ENCODE measurements around the gene DAPK1. TPM values are rescaled to one million over a fixed set of nuclear protein-coding genes. Genes with fewer than 3 reads are reported as not detected.
A peak's percentile ranks its signal among the peaks of the same experiment; 100 is the strongest.

Gene DAPK1
- total and polyA plus RNA-seq, 8 donors = 78.2 to 242 (median 215) TPM

DNA sequence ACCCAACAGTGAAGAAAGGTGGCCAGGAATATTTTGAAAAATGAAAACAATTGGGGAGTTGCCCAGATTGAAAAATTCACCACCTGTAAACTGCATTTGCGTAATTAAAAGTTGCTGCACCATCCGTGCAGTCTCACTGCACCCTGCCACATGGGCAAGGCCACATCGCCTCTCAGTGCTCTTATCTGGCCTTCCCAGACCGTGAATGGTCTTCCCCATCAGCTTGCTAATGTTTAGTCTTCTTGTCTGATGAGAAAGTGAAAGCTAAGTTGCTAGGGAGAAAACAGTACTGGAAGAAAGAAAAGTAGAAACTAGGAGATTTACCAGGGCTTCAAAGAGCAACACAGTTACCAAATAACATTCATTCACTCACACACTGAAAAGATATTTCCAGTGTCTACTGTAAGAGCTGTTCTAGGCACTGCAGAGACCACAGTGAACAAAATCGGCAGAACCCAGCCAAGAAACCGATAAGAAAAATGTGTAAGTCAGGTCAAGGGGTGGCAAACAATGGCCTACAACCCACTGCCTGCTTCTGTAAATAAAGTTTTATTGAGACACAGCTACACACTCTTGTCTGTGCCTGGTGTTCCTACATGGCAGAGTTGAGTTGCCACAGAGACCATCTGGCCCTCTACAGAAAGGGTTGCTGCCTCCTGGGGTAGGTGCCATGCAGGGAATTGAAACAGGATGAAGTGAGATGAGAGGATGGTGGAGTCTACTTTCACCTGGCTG lies 177.1 kb downstream of the DAPK1 start:
- no peak for ATAC-seq
- intact Hi-C loops (cut with DNase I) = no loop called here

DNA sequence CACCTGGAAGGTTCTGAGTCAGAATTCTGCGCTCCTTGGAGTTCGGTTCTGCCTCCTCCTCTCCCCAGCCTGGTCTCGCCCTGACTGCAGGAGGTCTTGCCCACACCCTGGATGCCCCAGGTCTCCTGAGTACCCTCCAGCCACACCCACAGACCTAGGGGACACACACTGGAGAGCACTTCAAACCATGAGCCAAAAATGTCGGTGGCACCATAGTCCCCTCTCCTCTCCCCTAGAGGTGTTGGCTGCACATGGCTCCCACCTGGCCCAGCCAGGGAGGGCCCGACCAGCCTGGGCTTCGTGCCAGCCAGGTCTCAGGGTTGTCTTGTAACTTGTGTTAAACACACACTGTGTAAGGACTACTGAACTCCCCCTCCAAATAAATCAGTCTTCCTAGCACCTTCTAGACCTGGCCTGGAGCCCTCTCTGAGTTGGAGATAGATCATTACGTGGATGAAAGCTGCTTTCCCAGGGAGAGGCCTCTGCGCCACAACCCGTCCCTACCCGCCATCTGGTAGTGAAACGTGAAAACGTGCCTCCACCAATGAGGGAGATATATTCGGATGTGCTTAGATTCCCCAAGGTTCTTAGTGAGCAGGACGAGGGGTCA lies 178.3 kb downstream of the DAPK1 start:
- no peaks in the 10 kb centered on the region for H3K9me3 ChIP-seq
- peak; percentile 33 for ATAC-seq

More for the DNA sequence above, 177.1 kb downstream of the DAPK1 start:
- Histone ChIP-seq H3K27me3 (no peaks in the 10 kb centered on the region), H3K9me3 (no peaks in the 10 kb centered on the region), H3K4me1 (peaks cover 0 to 10% of the 10 kb centered on the region in 2 donors), H3K36me3 (peaks cover 0 to 27% of the 10 kb centered on the region in 2 donors), H3K27ac (no peak overlapping the region), H3K4me3 (no peak overlapping the region)
- DNase-seq = no peak
- TF ChIP-seq, protein P1, sequence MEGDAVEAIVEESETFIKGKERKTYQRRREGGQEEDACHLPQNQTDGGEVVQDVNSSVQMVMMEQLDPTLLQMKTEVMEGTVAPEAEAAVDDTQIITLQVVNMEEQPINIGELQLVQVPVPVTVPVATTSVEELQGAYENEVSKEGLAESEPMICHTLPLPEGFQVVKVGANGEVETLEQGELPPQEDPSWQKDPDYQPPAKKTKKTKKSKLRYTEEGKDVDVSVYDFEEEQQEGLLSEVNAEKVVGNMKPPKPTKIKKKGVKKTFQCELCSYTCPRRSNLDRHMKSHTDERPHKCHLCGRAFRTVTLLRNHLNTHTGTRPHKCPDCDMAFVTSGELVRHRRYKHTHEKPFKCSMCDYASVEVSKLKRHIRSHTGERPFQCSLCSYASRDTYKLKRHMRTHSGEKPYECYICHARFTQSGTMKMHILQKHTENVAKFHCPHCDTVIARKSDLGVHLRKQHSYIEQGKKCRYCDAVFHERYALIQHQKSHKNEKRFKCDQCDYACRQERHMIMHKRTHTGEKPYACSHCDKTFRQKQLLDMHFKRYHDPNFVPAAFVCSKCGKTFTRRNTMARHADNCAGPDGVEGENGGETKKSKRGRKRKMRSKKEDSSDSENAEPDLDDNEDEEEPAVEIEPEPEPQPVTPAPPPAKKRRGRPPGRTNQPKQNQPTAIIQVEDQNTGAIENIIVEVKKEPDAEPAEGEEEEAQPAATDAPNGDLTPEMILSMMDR (IDR thresholded peaks at IDR 0.05) = no peak

DNA sequence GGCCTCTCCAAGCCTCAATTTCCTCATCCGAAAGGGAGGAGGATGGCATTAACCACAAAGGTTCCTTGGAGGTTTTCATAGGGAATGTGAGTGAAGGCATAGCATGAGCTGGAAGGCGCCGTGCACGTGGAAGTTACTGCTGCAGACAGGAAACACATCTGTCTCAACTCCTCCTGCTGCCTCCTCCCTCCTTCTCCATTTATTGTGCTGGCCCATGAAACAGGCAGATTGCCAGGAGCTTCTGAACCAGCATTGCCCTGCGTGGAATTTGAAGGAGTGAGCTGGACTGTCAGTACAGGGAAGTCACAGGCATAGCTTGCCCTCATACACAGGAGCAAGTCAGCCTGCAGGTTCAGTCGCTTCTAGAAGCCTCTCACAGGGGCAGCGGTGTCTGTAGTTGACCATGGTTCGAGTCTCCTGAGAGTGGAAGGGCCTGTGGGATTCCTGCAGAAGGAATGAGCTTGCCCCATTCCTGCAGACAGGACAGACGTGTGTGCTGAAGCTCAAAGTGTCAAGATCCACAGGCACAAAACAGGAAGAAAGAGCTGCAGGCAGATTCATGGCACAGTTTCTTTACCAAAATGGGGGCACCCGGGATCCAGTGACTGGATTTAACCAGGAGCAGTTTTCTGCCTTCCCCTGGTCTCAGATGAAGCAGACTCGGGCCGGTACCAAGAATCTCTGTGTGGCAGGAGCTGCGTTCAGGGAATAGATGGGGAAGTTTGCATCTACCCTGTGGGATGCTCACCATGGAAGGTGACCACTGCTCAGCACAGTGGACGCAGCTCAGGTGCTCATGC lies 179.5 kb downstream of the DAPK1 start:
- no peak for DNase-seq
- intact Hi-C loops (cut with DNase I) = no loop called here

More for the DNA sequence above, 178.3 kb downstream of the DAPK1 start:
- intact Hi-C loops (cut with DNase I) = no loop called here
- H3K36me3 ChIP-seq = peaks cover 0 to 23% of the 10 kb centered on the region in 2 donors
- peaks cover 0 to 10% of the 10 kb centered on the region in 2 donors for H3K4me1 ChIP-seq
- H3K4me3 ChIP-seq = no peak overlapping the region
- no peak overlapping the region for H3K27ac ChIP-seq
- peak in 1 of 4 donors; percentile 54 for DNase-seq
- H3K27me3 ChIP-seq = no peaks in the 10 kb centered on the region
- TF ChIP-seq, protein P1 (IDR thresholded peaks at IDR 0.05) = no peak

DNA sequence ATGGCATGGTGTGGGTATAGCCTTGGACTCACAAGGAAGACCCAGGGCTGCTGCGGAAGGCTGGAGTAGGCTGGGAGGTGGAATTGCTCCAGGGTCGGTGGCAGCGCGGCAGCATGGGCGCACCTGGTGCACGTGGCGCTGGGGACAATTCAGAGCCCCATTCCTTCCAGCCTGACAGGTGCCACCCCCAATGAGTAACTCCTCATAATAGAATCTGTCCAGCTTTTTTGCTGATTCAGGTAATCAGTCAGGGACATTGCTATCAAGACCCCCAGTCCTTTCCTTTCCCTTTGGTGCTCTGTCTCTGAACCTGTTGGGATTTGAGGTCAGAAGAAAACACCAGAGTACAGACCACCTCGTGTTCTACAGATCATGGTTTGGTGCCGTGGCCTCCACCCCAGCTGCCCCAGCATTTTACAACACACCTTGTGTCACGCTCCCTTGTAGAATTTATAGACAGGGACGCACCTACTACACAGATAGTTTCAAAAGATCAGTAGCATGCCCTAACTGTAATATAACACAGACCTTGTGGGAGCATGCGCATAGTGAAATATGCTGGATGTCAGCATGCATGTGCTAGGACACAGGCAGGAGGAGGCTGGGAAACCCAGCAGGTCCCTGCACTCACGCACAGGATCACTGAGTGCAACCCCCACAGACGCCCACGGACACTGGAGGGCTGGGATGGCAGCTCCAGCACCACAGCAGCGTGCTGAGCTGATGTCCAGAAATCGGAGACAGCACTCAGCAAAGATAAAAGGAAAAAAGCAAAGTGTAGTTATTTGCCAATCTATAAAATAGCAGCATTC lies 180.3 kb downstream of the DAPK1 start:
- no peak for DNase-seq
- H3K9me3 ChIP-seq = no peaks in the 10 kb centered on the region
- no peak overlapping the region for H3K4me3 ChIP-seq
- peaks cover 0 to 10% of the 10 kb centered on the region in 2 donors for H3K4me1 ChIP-seq
- no peak for ATAC-seq
- no peak overlapping the region for H3K27ac ChIP-seq
- no peaks in the 10 kb centered on the region for H3K27me3 ChIP-seq
- TF ChIP-seq, protein P1 (IDR thresholded peaks at IDR 0.05) = no peak
- peaks cover 0 to 20% of the 10 kb centered on the region in 2 donors for H3K36me3 ChIP-seq
- intact Hi-C loops (cut with DNase I) = no loop called here

More for the DNA sequence above, 179.5 kb downstream of the DAPK1 start:
- Histone ChIP-seq H3K4me3 (no peak overlapping the region), H3K27ac (no peak overlapping the region), H3K9me3 (no peaks in the 10 kb centered on the region), H3K27me3 (no peaks in the 10 kb centered on the region), H3K36me3 (peaks cover 0 to 21% of the 10 kb centered on the region in 2 donors), H3K4me1 (peaks cover 0 to 10% of the 10 kb centered on the region in 2 donors)
- TF ChIP-seq, protein P1 (IDR thresholded peaks at IDR 0.05) = no peak
- peak; percentile 15 for ATAC-seq
